ENCODE measurements around the gene ZDHHC7. TPM values are rescaled to one million over a fixed set of nuclear protein-coding genes. Genes with fewer than 3 reads are reported as not detected.

ZDHHC7 gene
- total RNA-seq, 1 donor from 2014 or later: 46.5 TPM

GRCh38 chr16:84948851-84949610 is 62.3 kb downstream of the ZDHHC7 start:
- Mint-ChIP-seq H3K36me3 (ENCODE audit: low read depth, unreplicated experiment) (no peaks in the 10 kb centered on the region), H3K27ac (ENCODE audit: unreplicated experiment) (no peak overlapping the region), H3K4me1 (ENCODE audit: unreplicated experiment) (peaks cover 7% of the 10 kb centered on the region), H3K4me3 (ENCODE audit: unreplicated experiment) (no peak overlapping the region), H3K9me3 (ENCODE audit: unreplicated experiment) (no peaks in the 10 kb centered on the region), H3K27me3 (ENCODE audit: unreplicated experiment) (no peaks in the 10 kb centered on the region)
- TF ChIP-seq CTCF (IDR thresholded peaks at IDR 0.05; ENCODE audit: unreplicated experiment): no peak
- DNase-seq (ENCODE audit: low spot score): no peak

GRCh38 chr16:84947996-84948850 is 63.1 kb downstream of the ZDHHC7 start:
- Mint-ChIP-seq H3K4me1 (ENCODE audit: unreplicated experiment) (peaks cover 4% of the 10 kb centered on the region), H3K4me3 (ENCODE audit: unreplicated experiment) (no peak overlapping the region), H3K36me3 (ENCODE audit: low read depth, unreplicated experiment) (no peaks in the 10 kb centered on the region), H3K27ac (ENCODE audit: unreplicated experiment) (no peak overlapping the region), H3K9me3 (ENCODE audit: unreplicated experiment) (no peaks in the 10 kb centered on the region), H3K27me3 (ENCODE audit: unreplicated experiment) (no peaks in the 10 kb centered on the region)
- no peak for TF ChIP-seq CTCF (IDR thresholded peaks at IDR 0.05; ENCODE audit: unreplicated experiment)
- DNase-seq (ENCODE audit: low spot score): no peak

GRCh38 chr16:84947022-84947421 is 64.3 kb downstream of the ZDHHC7 start:
- no peak overlapping the region for H3K4me3 Mint-ChIP-seq (ENCODE audit: unreplicated experiment)
- H3K9me3 Mint-ChIP-seq (ENCODE audit: unreplicated experiment): no peaks in the 10 kb centered on the region
- no peaks in the 10 kb centered on the region for H3K36me3 Mint-ChIP-seq (ENCODE audit: low read depth, unreplicated experiment)
- no peak for DNase-seq (ENCODE audit: low spot score)
- no peak overlapping the region for H3K27ac Mint-ChIP-seq (ENCODE audit: unreplicated experiment)
- no peak for TF ChIP-seq CTCF (IDR thresholded peaks at IDR 0.05; ENCODE audit: unreplicated experiment)
- no peaks in the 10 kb centered on the region for H3K4me1 Mint-ChIP-seq (ENCODE audit: unreplicated experiment)
- H3K27me3 Mint-ChIP-seq (ENCODE audit: unreplicated experiment): peaks cover 1% of the 10 kb centered on the region

- Mint-ChIP-seq H3K4me1 (ENCODE audit: unreplicated experiment) (no peaks in the 10 kb centered on the region), H3K27ac (ENCODE audit: unreplicated experiment) (no peak overlapping the region), H3K36me3 (ENCODE audit: low read depth, unreplicated experiment) (no peaks in the 10 kb centered on the region), H3K27me3 (ENCODE audit: unreplicated experiment) (peaks cover 7% of the 10 kb centered on the region), H3K4me3 (ENCODE audit: unreplicated experiment) (no peak overlapping the region), H3K9me3 (ENCODE audit: unreplicated experiment) (no peaks in the 10 kb centered on the region)
- no peak for TF ChIP-seq CTCF (IDR thresholded peaks at IDR 0.05; ENCODE audit: unreplicated experiment)
- no peak for DNase-seq (ENCODE audit: low spot score)
Observed at GRCh38 chr16:84943620-84944019, 67.7 kb downstream of the ZDHHC7 start.

GRCh38 chr16:84942786-84943185 is 68.5 kb downstream of the ZDHHC7 start:
- no peak for DNase-seq (ENCODE audit: low spot score)
- Mint-ChIP-seq H3K36me3 (ENCODE audit: low read depth, unreplicated experiment) (no peaks in the 10 kb centered on the region), H3K4me3 (ENCODE audit: unreplicated experiment) (no peak overlapping the region), H3K27me3 (ENCODE audit: unreplicated experiment) (peaks cover 7% of the 10 kb centered on the region), H3K27ac (ENCODE audit: unreplicated experiment) (no peak overlapping the region), H3K4me1 (ENCODE audit: unreplicated experiment) (no peaks in the 10 kb centered on the region), H3K9me3 (ENCODE audit: unreplicated experiment) (no peaks in the 10 kb centered on the region)
- no peak for TF ChIP-seq CTCF (IDR thresholded peaks at IDR 0.05; ENCODE audit: unreplicated experiment)

Measured in endothelial cell (in vitro differentiated cells).